ENCODE results near the gene OR2Z1.
"Not testable (repeated sequence)": the region's sequence is repeated elsewhere in the genome, so short reads cannot be mapped to it uniquely, and the experiment has no call there.

The OR2Z1 gene

DNA sequence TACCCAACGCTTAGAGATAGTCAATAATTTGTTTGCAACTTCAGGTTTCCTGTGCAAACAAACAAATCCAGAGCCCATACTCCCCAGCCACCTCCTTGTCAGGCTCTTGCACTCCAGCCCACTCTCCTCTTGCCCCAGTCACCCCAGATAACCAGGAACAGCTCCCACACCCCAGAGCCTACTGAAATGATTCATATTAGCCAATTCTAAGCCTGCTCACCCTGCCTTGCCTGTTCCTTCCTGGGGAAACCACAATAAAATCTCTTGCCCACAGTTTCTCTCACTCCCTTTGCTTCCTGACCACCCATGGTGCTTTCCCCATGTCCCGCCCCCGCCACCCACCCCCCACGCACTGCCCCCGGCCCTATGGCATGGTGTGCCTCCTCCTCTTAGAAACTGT, 19.1 kb upstream of the OR2Z1 start:
- Histone ChIP-seq H3K27ac (ENCODE audit: insufficient read depth, low read depth, low read length, poor library complexity, severe bottlenecking) (no peak overlapping the region), H3K9me3 (ENCODE audit: control insufficient read depth, low read length) (peaks cover 3% of the 10 kb centered on the region), H3K36me3 (ENCODE audit: control insufficient read depth, insufficient read depth, low read length) (no peaks in the 10 kb centered on the region), H3K4me1 (ENCODE audit: control insufficient read depth, insufficient read depth, low read length) (no peaks in the 10 kb centered on the region), H3K27me3 (ENCODE audit: control insufficient read depth, insufficient read depth, low read length, poor library complexity, severe bottlenecking) (no peaks in the 10 kb centered on the region), H3K4me3 (ENCODE audit: insufficient read depth, low read depth, low read length) (no peak overlapping the region)
- 39 to 54% methylated on average over 1 to 3 of the region's 5 CpGs for WGBS, 2 experiments

DNA sequence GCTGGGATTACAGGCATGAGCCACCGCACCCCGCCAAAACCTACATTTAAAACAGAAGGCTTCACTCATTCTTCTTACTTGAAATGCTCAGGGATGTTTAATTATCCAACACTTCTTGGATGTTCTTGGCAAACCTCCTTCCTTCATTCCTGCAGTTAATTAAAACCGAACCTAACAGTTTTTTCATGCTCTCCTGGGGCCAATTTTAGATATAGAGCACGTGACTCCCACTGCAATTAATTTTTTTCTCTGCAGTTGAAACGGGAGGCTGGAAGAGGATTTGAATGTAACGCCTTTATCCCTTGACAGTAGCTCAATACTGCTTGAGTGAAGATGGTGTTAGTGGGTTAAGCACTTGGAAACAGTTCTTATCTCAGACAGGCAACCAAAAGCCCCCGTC, 18.2 kb upstream of the OR2Z1 start:
- Histone ChIP-seq H3K27ac (ENCODE audit: insufficient read depth, low read depth, low read length, poor library complexity, severe bottlenecking) (no peak overlapping the region), H3K4me3 (ENCODE audit: insufficient read depth, low read depth, low read length) (no peak overlapping the region), H3K9me3 (ENCODE audit: control insufficient read depth, low read length) (peaks cover 3% of the 10 kb centered on the region), H3K36me3 (ENCODE audit: control insufficient read depth, insufficient read depth, low read length) (no peaks in the 10 kb centered on the region), H3K4me1 (ENCODE audit: control insufficient read depth, insufficient read depth, low read length) (no peaks in the 10 kb centered on the region), H3K27me3 (ENCODE audit: control insufficient read depth, insufficient read depth, low read length, poor library complexity, severe bottlenecking) (no peaks in the 10 kb centered on the region)
- 74 to 75% methylated on average over 7 of the region's 7 CpGs for WGBS, 2 experiments

DNA sequence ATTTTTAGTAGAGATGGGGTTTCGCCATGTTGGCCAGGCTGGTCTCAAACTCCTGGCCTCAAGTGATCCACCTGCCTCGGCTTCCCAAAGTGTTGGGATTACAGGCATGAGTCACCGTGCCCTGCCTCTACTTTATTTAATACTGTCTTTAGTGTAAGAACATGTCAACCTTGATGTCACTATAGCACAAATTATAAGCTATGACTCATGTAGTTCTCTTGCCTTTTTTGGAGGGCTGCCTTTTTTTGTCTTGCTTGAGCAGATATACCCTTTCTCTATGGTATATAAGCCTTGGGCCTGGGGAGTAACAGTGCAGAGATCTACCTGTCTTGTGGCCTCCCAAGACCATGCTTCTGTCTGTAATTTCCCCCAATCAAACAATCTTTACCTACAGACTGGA, 16.1 kb upstream of the OR2Z1 start:
- H3K9me3 ChIP-seq (ENCODE audit: control insufficient read depth, low read length); H3K27ac ChIP-seq (ENCODE audit: insufficient read depth, low read depth, low read length, poor library complexity, severe bottlenecking); H3K36me3 ChIP-seq (ENCODE audit: control insufficient read depth, insufficient read depth, low read length); H3K4me1 ChIP-seq (ENCODE audit: control insufficient read depth, insufficient read depth, low read length); H3K4me3 ChIP-seq (ENCODE audit: insufficient read depth, low read depth, low read length); H3K27me3 ChIP-seq (ENCODE audit: control insufficient read depth, insufficient read depth, low read length, poor library complexity, severe bottlenecking): not testable (repeated sequence)
- 78% methylated on average over 3 of the region's 3 CpGs for WGBS, 2 experiments

DNA sequence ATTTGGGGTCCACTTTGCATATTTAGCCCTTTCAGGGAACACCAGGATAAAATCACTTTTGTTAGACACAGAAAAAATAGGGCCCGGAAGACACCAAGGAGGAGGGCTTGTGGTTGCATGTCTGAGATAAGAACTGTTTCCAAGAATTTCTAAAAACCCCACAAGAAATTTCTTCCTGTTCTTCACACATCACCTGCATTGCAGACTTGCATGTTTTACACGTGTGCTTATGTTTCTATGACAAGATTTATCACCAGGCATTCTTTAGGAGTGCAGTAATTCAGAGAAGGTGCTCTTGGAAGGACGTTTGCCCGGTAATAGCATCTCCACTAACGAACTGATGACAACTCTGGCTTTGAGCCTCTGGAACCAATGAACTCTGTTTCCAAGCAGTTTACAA, 15.7 kb upstream of the OR2Z1 start:
- Histone ChIP-seq H3K36me3 (ENCODE audit: control insufficient read depth, insufficient read depth, low read length) (no peaks in the 10 kb centered on the region), H3K4me3 (ENCODE audit: insufficient read depth, low read depth, low read length) (no peak overlapping the region), H3K4me1 (ENCODE audit: control insufficient read depth, insufficient read depth, low read length) (no peaks in the 10 kb centered on the region), H3K9me3 (ENCODE audit: control insufficient read depth, low read length) (peaks cover 3% of the 10 kb centered on the region), H3K27ac (ENCODE audit: insufficient read depth, low read depth, low read length, poor library complexity, severe bottlenecking) (no peak overlapping the region), H3K27me3 (ENCODE audit: control insufficient read depth, insufficient read depth, low read length, poor library complexity, severe bottlenecking) (no peaks in the 10 kb centered on the region)
- WGBS, 2 experiments = 63 to 64% methylated on average over 5 of the region's 5 CpGs

DNA sequence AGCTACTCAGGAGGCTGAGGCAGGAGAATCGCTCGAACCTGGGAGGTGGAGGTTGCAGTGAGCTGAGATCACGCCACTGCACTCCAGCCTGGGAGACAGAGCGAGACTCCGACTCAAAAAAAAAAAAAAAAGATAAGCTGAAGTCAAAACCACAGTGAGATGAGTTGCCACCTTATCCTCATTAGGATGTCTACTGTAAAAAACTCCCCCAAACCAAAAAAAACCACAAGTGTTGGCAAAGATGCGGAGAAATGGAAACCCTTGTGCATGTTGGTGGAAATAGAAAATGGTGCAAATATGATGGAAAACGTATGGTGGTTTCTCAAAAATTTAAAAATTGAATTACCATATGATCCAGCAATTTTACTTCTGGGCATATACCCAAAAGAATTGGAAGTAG, 11.1 kb upstream of the OR2Z1 start:
- H3K9me3 ChIP-seq (ENCODE audit: control insufficient read depth, low read length); H3K36me3 ChIP-seq (ENCODE audit: control insufficient read depth, insufficient read depth, low read length); H3K27ac ChIP-seq (ENCODE audit: insufficient read depth, low read depth, low read length, poor library complexity, severe bottlenecking); H3K4me3 ChIP-seq (ENCODE audit: insufficient read depth, low read depth, low read length); H3K27me3 ChIP-seq (ENCODE audit: control insufficient read depth, insufficient read depth, low read length, poor library complexity, severe bottlenecking); H3K4me1 ChIP-seq (ENCODE audit: control insufficient read depth, insufficient read depth, low read length): not testable (repeated sequence)
- 79 to 91% methylated on average over 7 of the region's 7 CpGs for WGBS, 2 experiments

DNA sequence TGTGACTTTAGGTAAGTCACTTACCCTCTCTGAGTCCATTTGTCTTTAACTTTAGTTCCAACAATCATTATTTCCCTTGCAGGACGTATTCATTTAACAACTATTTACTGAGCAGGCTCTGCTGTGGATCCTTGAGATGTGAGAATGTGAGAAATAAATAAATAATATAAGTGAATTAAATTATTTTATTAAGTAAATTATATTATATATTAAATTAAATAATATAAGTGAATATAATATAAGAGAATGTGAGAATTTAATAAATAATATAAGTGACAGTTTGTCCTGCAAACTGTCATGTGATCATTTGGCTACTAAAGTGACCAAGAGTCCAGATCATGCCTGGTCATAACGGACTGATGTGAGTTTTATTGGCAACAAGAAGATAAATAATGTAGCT, 598 bp downstream of the OR2Z1 start:
- Histone ChIP-seq H3K27ac (ENCODE audit: insufficient read depth, low read depth, low read length, poor library complexity, severe bottlenecking) (no peak overlapping the region), H3K36me3 (ENCODE audit: control insufficient read depth, insufficient read depth, low read length) (no peaks in the 10 kb centered on the region)
- 25 to 45% methylated on average over 1 to 2 of the region's 2 CpGs for WGBS, 2 experiments

DNA sequence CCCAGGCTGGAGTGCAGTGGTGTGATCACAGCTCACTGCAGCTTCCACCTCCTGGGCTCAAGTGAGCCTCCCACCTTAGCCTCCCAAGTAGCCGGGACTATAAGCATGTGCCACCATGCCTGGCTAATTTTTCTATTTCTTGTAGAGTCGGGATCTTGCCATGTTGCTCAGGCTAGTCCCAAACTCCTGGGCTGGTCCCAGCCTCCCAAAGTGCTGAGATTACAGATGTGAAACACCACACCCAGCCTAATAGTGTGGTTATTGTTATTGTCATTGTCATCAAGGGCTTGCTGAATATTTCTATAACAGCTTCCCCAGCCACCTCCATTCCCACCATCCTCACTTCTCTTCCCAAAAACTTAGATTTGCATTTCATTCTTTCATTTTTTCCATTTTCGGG, 2.8 kb downstream of the OR2Z1 start:
- WGBS, 2 experiments = 73 to 76% methylated on average over 3 of the region's 3 CpGs
- no peaks in the 10 kb centered on the region for H3K4me1 ChIP-seq (ENCODE audit: control insufficient read depth, insufficient read depth, low read length)

More for the DNA sequence above, 598 bp downstream of the OR2Z1 start:
- H3K27me3 ChIP-seq (ENCODE audit: control insufficient read depth, insufficient read depth, low read length, poor library complexity, severe bottlenecking) = no peaks in the 10 kb centered on the region
- H3K4me3 ChIP-seq (ENCODE audit: insufficient read depth, low read depth, low read length) = no peak overlapping the region
- peaks cover 16% of the 10 kb centered on the region for H3K9me3 ChIP-seq (ENCODE audit: control insufficient read depth, low read length)
- no peaks in the 10 kb centered on the region for H3K4me1 ChIP-seq (ENCODE audit: control insufficient read depth, insufficient read depth, low read length)

DNA sequence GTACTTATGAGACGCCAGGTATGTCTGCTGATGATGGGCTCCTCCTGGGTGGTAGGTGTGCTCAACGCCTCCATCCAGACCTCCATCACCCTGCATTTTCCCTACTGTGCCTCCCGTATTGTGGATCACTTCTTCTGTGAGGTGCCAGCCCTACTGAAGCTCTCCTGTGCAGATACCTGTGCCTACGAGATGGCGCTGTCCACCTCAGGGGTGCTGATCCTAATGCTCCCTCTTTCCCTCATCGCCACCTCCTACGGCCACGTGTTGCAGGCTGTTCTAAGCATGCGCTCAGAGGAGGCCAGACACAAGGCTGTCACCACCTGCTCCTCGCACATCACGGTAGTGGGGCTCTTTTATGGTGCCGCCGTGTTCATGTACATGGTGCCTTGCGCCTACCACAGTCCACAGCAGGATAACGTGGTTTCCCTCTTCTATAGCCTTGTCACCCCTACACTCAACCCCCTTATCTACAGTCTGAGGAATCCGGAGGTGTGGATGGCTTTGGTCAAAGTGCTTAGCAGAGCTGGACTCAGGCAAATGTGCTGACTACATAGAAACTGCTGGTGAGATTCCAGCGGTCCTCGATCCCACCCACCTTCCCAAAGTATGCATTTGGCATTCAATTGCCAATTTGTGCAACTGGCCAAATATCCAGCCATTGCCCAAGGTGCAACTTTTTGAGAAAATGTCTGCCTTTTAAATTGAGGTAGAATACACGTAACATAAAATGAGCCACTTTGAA, 10.2 kb downstream of the OR2Z1 start:
- H3K9me3 ChIP-seq (ENCODE audit: control insufficient read depth, low read length) = peaks cover 2% of the 10 kb centered on the region
- 82 to 83% methylated on average over 19 of the region's 19 CpGs for WGBS, 2 experiments
- H3K36me3 ChIP-seq (ENCODE audit: control insufficient read depth, insufficient read depth, low read length) = no peaks in the 10 kb centered on the region
- no peak overlapping the region for H3K27ac ChIP-seq (ENCODE audit: insufficient read depth, low read depth, low read length, poor library complexity, severe bottlenecking)
- H3K27me3 ChIP-seq (ENCODE audit: control insufficient read depth, insufficient read depth, low read length, poor library complexity, severe bottlenecking) = no peaks in the 10 kb centered on the region
- H3K4me1 ChIP-seq (ENCODE audit: control insufficient read depth, insufficient read depth, low read length) = no peaks in the 10 kb centered on the region
- no peak overlapping the region for H3K4me3 ChIP-seq (ENCODE audit: insufficient read depth, low read depth, low read length)

More for the DNA sequence above, 2.8 kb downstream of the OR2Z1 start:
- Histone ChIP-seq H3K36me3 (ENCODE audit: control insufficient read depth, insufficient read depth, low read length) (no peaks in the 10 kb centered on the region), H3K27ac (ENCODE audit: insufficient read depth, low read depth, low read length, poor library complexity, severe bottlenecking) (no peak overlapping the region), H3K9me3 (ENCODE audit: control insufficient read depth, low read length) (peaks cover 16% of the 10 kb centered on the region), H3K27me3 (ENCODE audit: control insufficient read depth, insufficient read depth, low read length, poor library complexity, severe bottlenecking) (no peaks in the 10 kb centered on the region), H3K4me3 (ENCODE audit: insufficient read depth, low read depth, low read length) (no peak overlapping the region)

DNA sequence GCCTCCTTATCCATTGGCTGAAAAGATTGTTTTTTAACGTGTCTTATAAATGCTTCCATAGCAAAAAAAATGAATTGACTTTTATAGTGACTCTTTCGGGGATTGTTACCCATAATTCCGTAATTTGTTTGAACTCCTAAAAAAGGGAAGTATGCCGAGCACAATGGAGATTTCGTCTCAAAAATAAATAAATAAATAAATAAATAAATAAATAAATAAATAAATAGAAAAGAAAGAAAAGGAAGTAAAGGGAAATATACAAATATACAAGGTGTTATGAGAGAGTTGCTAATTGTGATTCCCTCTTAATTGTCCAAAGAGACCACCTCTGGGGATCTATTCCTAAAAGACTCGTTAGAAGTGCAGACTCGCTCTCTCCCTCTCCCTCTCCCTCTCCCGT, 16.9 kb downstream of the OR2Z1 start:
- H3K27ac ChIP-seq (ENCODE audit: insufficient read depth, low read depth, low read length, poor library complexity, severe bottlenecking) = no peak overlapping the region
- H3K4me1 ChIP-seq (ENCODE audit: control insufficient read depth, insufficient read depth, low read length) = no peaks in the 10 kb centered on the region
- no peaks in the 10 kb centered on the region for H3K27me3 ChIP-seq (ENCODE audit: control insufficient read depth, insufficient read depth, low read length, poor library complexity, severe bottlenecking)
- H3K36me3 ChIP-seq (ENCODE audit: control insufficient read depth, insufficient read depth, low read length) = no peaks in the 10 kb centered on the region
- H3K9me3 ChIP-seq (ENCODE audit: control insufficient read depth, low read length) = no peaks in the 10 kb centered on the region
- no peak overlapping the region for H3K4me3 ChIP-seq (ENCODE audit: insufficient read depth, low read depth, low read length)
- 84 to 85% methylated on average over 3 to 6 of the region's 8 CpGs for WGBS, 2 experiments

DNA sequence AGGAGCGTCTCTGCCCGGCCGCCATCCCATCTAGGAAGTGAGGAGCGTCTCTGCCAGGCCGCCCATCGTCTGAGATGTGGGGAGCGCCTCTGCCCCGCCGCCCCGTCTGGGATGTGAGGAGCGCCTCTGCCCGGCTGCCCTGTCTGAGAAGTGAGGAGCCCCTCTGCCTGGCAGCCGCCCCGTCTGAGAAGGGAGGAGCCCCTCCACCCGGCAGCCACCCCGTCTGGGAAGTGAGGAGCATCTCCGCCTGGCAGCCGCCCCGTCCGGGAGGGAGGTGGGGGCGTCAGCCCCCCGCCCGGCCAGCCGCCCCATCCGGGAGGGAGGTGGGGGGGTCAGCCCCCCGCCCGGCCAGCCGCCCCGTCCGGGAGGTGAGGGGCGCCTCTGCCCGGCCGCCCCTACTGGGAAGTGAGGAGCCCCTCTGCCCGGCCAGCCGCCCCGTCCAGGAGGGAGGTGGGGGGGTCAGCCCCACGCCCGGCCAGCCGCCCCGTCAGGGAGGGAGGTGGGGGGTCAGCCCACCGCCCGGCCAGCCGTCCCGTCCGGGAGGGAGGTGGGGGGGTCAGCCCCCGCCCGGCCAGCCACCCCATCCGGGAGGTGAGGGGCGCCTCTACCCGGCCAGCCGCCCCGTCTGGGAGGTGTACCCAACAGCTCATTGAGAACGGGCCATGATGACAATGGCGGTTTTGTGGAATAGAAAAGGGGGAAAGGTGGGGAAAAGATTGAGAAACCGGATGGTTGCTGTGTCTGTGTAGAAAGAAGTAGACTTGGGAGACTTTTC, 18.0 kb downstream of the OR2Z1 start:
- not testable (repeated sequence) for H3K9me3 ChIP-seq (ENCODE audit: control insufficient read depth, low read length); H3K27me3 ChIP-seq (ENCODE audit: control insufficient read depth, insufficient read depth, low read length, poor library complexity, severe bottlenecking); H3K4me1 ChIP-seq (ENCODE audit: control insufficient read depth, insufficient read depth, low read length); H3K36me3 ChIP-seq (ENCODE audit: control insufficient read depth, insufficient read depth, low read length); H3K27ac ChIP-seq (ENCODE audit: insufficient read depth, low read depth, low read length, poor library complexity, severe bottlenecking); H3K4me3 ChIP-seq (ENCODE audit: insufficient read depth, low read depth, low read length)
- 90 to 95% methylated on average over 40 to 46 of the region's 55 CpGs for WGBS, 2 experiments
